GM12878 (cell line): ENCODE results near the gene CTNNA3. TPM values are rescaled to one million over a fixed set of nuclear protein-coding genes. Genes with fewer than 3 reads are reported as not detected.

Experiments
- ATAC-seq: fragments of 200-7000 bp; cut with Tn5 transposase; 3 replicates; pipeline ENCODE4 v1.9.1; 2020; ENCODE audit warnings: mild to moderate bottlenecking, moderate library complexity
- BruUV-seq: library from RNA; stranded (reverse); fragments of 400-500 nt; replicated peaks from 2 replicates; lab custom pipeline; 2021; lab: Mats Ljungman, UMichigan
- CTCF ChIA-PET: fragments of 300-600 bp; sonication (Branson Sonifier 250); formaldehyde crosslinking; extraction: SDS; loops from one replicate; lab custom pipeline; 2021; ENCODE audit warnings: inconsistent platforms; lab: Yijun Ruan, JAX
- POLR2A ChIA-PET: fragments of 350-600 bp; formaldehyde crosslinking; extraction: SDS; loops from one replicate; lab custom pipeline; 2021; ENCODE audit warnings: inconsistent platforms; lab: Charles Lee
- RAD21 ChIA-PET: fragments of 300-600 bp; sonication (Branson Sonifier 250); formaldehyde crosslinking; loops from one replicate; lab custom pipeline; 2023; ENCODE audit warnings: antibody characterized with exemption; ENCODE audit not compliant: unreplicated experiment; lab: Charles Lee
- SMC1A ChIA-PET: fragments of 300-600 bp; sonication (Branson Sonifier 250); formaldehyde crosslinking; loops from one replicate; lab custom pipeline; 2023; ENCODE audit not compliant: unreplicated experiment, uncharacterized antibody; lab: Charles Lee
- DNase-seq: peaks from one replicate; pipeline ENCODE4 v3.0.0-alpha.2; 2011; ENCODE audit warnings: low read depth, low spot score
- FAIRE-seq: peaks from 3 replicates; lab custom pipeline; 2011; peaks lifted over from hg19 to GRCh38; lab: Jason Lieb, UNC
- H2AFZ ChIP-seq: 2 replicates; pipeline ENCODE4 v1.6.0; 2011; ENCODE audit warnings: low read depth, low read length, control low read depth; ENCODE audit not compliant: control insufficient read depth
- H3K27ac ChIP-seq: 2 replicates; pipeline ENCODE4 v1.5.1; 2011; ENCODE audit warnings: control low read depth; ENCODE audit not compliant: control insufficient read depth, insufficient read depth
- H3K27me3 ChIP-seq, 2 experiments: replicated peaks in 1 of 2; 2 replicates each; pipeline versions ENCODE4 v1.6.0 to v1.6.1; 2011; ENCODE audit warnings: low read length in 1 of 2; ENCODE audit not compliant: control insufficient read depth in 2 of 2, insufficient read depth in 2 of 2
- H3K36me3 ChIP-seq, 2 experiments: 2 replicates each; pipeline ENCODE4 v1.5.1; 2011; ENCODE audit warnings: low read length in 1 of 2; ENCODE audit not compliant: control insufficient read depth in 2 of 2, insufficient read depth in 2 of 2
- H3K4me1 ChIP-seq: 2 replicates; pipeline ENCODE4 v1.6.1; 2011; ENCODE audit warnings: mild to moderate bottlenecking, low read length, moderate library complexity, mixed read lengths; ENCODE audit not compliant: control insufficient read depth, insufficient read depth
- H3K4me2 ChIP-seq: 2 replicates; pipeline ENCODE4 v1.6.0; 2011; ENCODE audit warnings: control low read depth; ENCODE audit not compliant: control insufficient read depth, insufficient read depth
- H3K4me3 ChIP-seq: fragments of 200-600 bp; sonication (generic); 2 replicates; pipeline ENCODE4 v1.5.1; 2016
- H3K79me2 ChIP-seq: 2 replicates; pipeline ENCODE4 v1.6.0; 2011; ENCODE audit warnings: low read length; ENCODE audit not compliant: control insufficient read depth, insufficient read depth
- H3K9ac ChIP-seq: 2 replicates; pipeline ENCODE4 v1.8.0; 2011; ENCODE audit warnings: low read length, control low read depth, mixed read lengths; ENCODE audit not compliant: control insufficient read depth, insufficient read depth
- H3K9me3 ChIP-seq: replicated peaks from 3 replicates; pipeline ENCODE4 v1.5.1; 2011; ENCODE audit warnings: mild to moderate bottlenecking, low read length; ENCODE audit not compliant: control insufficient read depth, insufficient read depth
- H4K20me1 ChIP-seq: 2 replicates; pipeline ENCODE4 v1.6.0; 2011; ENCODE audit not compliant: control insufficient read depth, insufficient read depth
- GABPA ChIP-seq: IDR thresholded peaks from 2 replicates; pipeline ENCODE4 v1.6.1; 2014; ENCODE audit warnings: antibody characterized with exemption, low read depth, mild to moderate bottlenecking, inconsistent platforms
- POLR2A ChIP-seq: IDR thresholded peaks from 2 replicates; pipeline ENCODE4 v1.6.1; 2011; ENCODE audit warnings: low read depth, mild to moderate bottlenecking, low read length
- RELA ChIP-seq: fragments of 450-650 bp; IDR thresholded peaks from 2 replicates; pipeline ENCODE4 v1.8.0; 2014; ENCODE audit warnings: borderline replicate concordance; ENCODE audit not compliant: partially characterized antibody
- SMARCA5 ChIP-seq: fragments of 450-650 bp; IDR thresholded peaks from 2 replicates; pipeline ENCODE4 v1.6.1; 2017; ENCODE audit warnings: mild to moderate bottlenecking
- STAT3 ChIP-seq: IDR thresholded peaks from 2 replicates; pipeline ENCODE4 v1.6.1; 2011; ENCODE audit warnings: low read depth, low read length, improper control_type of control experiment
- ZBED1 ChIP-seq: IDR thresholded peaks from 2 replicates; pipeline ENCODE4 v1.6.1; 2016; ENCODE audit warnings: borderline replicate concordance
- ZSCAN29 ChIP-seq: fragments of 450-650 bp; IDR thresholded peaks from 2 replicates; pipeline ENCODE4 v1.6.1; 2017; ENCODE audit warnings: mild to moderate bottlenecking, moderate library complexity
- WGBS: methylation state at CpG from one replicate; pipeline ENCODE4 v1.1.6; 2016; ENCODE audit warnings: low lambda C conversion rate; ENCODE audit not compliant: insufficient replicate concordance, insufficient coverage; ENCODE audit errors: missing lambda C conversion rate; 5-methylcytosine and 5-hydroxymethylcytosine counted together
- in situ Hi-C: fragments of 300-500 bp; cut with MboI; formaldehyde crosslinking; loops from 9 replicates; pipeline ENCODE4 v1.14.3; 2018; ENCODE audit warnings: mixed read lengths
- intact Hi-C: fragments of 100-400 bp; cut with micrococcal nuclease; formaldehyde crosslinking; loops from one replicate; pipeline ENCODE4 v1.14.2; 2022; ENCODE audit not compliant: unreplicated experiment
- polyA plus RNA-seq, 11 experiments: library from polyadenylated mRNA; depleted of rRNA in 4 of 11; unstranded in 6 of 11; stranded (reverse) in 5 of 11; fragments of >200 nt; fragmentation: Nextera tagmentation in 4 of 11; fragmentation: Illumina TruSeq in 1 of 11; extraction: Ambion mirVana in 4 of 11; extraction: Trizol in 1 of 11; gene quantifications; 1 replicate in 1 of 11; 2 replicates in 10 of 11; pipeline versions ENCODE4 v1.2.1 to v1.2.3, GENCODE V29; 2011 to 2016; ENCODE audit warnings: inconsistent platforms in 2 of 11, missing spikeins in 2 of 11, low read depth in 1 of 11
- total RNA-seq, 4 experiments: library from RNA; depleted of rRNA in 3 of 4; stranded (reverse); fragments of >200 nt in 3 of 4; fragmentation: Illumina TruSeq in 1 of 4; extraction: Trizol in 1 of 4; gene quantifications; 2 replicates each; pipeline versions ENCODE4 v1.2.1 to v1.2.3, GENCODE V29; 2013 to 2021
- TF ChIP-seq, protein P1 (sequence below): fragments of 450-650 bp; IDR thresholded peaks from 2 replicates; pipeline ENCODE4 v1.6.1; 2017; ENCODE audit warnings: borderline replicate concordance
- TF ChIP-seq, protein P2 (sequence below): fragments of 450-650 bp; IDR thresholded peaks from 2 replicates; pipeline ENCODE4 v1.6.1; 2016; ENCODE audit warnings: mild to moderate bottlenecking, moderate library complexity, borderline replicate concordance
- TF ChIP-seq, protein P3 (sequence below): fragments of 450-650 bp; IDR thresholded peaks from 2 replicates; pipeline ENCODE4 v1.6.1; 2017; ENCODE audit warnings: mild to moderate bottlenecking

The CTNNA3 gene
- total and polyA plus RNA-seq, 10 of the 15 experiments (the other 5 are each of a cell fraction or from before 2014, with no cell fraction given) = under 0.01 to 4.5 (median 0.22) TPM; not detected in 2

DNA sequence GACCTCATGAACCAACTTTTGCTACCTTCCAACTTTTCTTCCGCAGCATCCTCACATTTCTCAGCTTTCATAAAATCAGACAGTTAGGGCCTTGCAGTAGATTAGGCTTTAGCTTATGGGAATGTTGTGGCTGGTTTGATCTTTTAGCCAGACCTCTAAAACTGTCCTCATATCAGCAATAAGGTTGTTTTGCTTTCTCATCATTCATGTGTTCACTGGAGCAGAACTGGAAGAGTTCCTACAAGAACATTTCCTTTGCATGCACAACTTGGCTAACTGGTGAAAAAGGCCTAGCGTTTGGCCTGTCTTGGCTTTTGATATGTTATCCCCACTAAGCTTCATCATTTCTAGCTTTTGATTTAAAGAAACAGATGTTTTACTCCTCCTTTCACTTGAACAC is 900.1 kb downstream of the CTNNA3 start:
- Histone ChIP-seq H3K9me3 (no peaks in the 10 kb centered on the region), H4K20me1 (no peaks in the 10 kb centered on the region), H3K4me3 (no peak overlapping the region), H3K27me3 (no peaks in the 10 kb centered on the region), H3K4me2 (no peak overlapping the region), H2AFZ (no peak overlapping the region), H3K36me3 (no peaks in the 10 kb centered on the region), H3K9ac (no peak overlapping the region), H3K4me1 (no peaks in the 10 kb centered on the region), H3K79me2 (no peaks in the 10 kb centered on the region), H3K27ac (no peak overlapping the region)
- ChIA-PET RAD21 (interaction anchor here (0.9 kb wide), 1 partner anchor 30 kb away, joined by 3 read pairs; no protein-coding TSS in a partner anchor), CTCF (interaction anchor here (0.9 to 3.2 kb wide), 3 partner anchors 9 to 32 kb away, joined by 3 to 11 read pairs (median 3); no protein-coding TSS in a partner anchor), POLR2A (interaction anchor here (0.9 to 1.4 kb wide), 2 partner anchors 11 to 27 kb away, joined by 3 read pairs; no protein-coding TSS in a partner anchor), SMC1A (interaction anchor here (1.1 to 2.2 kb wide), 7 partner anchors 9 to 23 kb away, joined by 3 to 7 read pairs (median 4); no protein-coding TSS in a partner anchor)
- intact Hi-C loops = no loop called here
- in situ Hi-C loops = no loop called here
- TF ChIP-seq, protein P1, sequence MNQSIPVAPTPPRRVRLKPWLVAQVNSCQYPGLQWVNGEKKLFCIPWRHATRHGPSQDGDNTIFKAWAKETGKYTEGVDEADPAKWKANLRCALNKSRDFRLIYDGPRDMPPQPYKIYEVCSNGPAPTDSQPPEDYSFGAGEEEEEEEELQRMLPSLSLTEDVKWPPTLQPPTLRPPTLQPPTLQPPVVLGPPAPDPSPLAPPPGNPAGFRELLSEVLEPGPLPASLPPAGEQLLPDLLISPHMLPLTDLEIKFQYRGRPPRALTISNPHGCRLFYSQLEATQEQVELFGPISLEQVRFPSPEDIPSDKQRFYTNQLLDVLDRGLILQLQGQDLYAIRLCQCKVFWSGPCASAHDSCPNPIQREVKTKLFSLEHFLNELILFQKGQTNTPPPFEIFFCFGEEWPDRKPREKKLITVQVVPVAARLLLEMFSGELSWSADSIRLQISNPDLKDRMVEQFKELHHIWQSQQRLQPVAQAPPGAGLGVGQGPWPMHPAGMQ = no peak
- TF ChIP-seq, protein P2, sequence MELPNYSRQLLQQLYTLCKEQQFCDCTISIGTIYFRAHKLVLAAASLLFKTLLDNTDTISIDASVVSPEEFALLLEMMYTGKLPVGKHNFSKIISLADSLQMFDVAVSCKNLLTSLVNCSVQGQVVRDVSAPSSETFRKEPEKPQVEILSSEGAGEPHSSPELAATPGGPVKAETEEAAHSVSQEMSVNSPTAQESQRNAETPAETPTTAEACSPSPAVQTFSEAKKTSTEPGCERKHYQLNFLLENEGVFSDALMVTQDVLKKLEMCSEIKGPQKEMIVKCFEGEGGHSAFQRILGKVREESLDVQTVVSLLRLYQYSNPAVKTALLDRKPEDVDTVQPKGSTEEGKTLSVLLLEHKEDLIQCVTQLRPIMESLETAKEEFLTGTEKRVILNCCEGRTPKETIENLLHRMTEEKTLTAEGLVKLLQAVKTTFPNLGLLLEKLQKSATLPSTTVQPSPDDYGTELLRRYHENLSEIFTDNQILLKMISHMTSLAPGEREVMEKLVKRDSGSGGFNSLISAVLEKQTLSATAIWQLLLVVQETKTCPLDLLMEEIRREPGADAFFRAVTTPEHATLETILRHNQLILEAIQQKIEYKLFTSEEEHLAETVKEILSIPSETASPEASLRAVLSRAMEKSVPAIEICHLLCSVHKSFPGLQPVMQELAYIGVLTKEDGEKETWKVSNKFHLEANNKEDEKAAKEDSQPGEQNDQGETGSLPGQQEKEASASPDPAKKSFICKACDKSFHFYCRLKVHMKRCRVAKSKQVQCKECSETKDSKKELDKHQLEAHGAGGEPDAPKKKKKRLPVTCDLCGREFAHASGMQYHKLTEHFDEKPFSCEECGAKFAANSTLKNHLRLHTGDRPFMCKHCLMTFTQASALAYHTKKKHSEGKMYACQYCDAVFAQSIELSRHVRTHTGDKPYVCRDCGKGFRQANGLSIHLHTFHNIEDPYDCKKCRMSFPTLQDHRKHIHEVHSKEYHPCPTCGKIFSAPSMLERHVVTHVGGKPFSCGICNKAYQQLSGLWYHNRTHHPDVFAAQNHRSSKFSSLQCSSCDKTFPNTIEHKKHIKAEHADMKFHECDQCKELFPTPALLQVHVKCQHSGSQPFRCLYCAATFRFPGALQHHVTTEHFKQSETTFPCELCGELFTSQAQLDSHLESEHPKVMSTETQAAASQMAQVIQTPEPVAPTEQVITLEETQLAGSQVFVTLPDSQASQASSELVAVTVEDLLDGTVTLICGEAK = no peak
- TF ChIP-seq STAT3 = no peak
- TF ChIP-seq, protein P3, sequence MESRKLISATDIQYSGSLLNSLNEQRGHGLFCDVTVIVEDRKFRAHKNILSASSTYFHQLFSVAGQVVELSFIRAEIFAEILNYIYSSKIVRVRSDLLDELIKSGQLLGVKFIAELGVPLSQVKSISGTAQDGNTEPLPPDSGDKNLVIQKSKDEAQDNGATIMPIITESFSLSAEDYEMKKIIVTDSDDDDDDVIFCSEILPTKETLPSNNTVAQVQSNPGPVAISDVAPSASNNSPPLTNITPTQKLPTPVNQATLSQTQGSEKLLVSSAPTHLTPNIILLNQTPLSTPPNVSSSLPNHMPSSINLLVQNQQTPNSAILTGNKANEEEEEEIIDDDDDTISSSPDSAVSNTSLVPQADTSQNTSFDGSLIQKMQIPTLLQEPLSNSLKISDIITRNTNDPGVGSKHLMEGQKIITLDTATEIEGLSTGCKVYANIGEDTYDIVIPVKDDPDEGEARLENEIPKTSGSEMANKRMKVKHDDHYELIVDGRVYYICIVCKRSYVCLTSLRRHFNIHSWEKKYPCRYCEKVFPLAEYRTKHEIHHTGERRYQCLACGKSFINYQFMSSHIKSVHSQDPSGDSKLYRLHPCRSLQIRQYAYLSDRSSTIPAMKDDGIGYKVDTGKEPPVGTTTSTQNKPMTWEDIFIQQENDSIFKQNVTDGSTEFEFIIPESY = no peak
- no peak for TF ChIP-seq POLR2A
- no peak for TF ChIP-seq RELA
- TF ChIP-seq SMARCA5 = no peak
- no peak for TF ChIP-seq ZSCAN29
- no peak for TF ChIP-seq ZBED1
- TF ChIP-seq GABPA = no peak
- DNase-seq (no peak), ATAC-seq (no peak), FAIRE-seq (no peak)
- BruUV-seq = no TSS peak
- 42% methylated on average over 2 of the region's 2 CpGs for WGBS
